Stimulated activated CD8-positive, alpha-beta memory T cell treated with anti-CD3 and anti-CD28 coated beads, Interleukin-12 subunit alpha, Interleukin-12 subunit beta, amount 100 ng/mL, for 1 hour (primary cell): Measurements from ENCODE around the gene TMEM245.

Source experiments
- DNase-seq: peaks from one replicate; pipeline ENCODE4 v3.0.0-alpha.2; 2020; ENCODE audit warnings: low read depth

Gene TMEM245

DNA sequence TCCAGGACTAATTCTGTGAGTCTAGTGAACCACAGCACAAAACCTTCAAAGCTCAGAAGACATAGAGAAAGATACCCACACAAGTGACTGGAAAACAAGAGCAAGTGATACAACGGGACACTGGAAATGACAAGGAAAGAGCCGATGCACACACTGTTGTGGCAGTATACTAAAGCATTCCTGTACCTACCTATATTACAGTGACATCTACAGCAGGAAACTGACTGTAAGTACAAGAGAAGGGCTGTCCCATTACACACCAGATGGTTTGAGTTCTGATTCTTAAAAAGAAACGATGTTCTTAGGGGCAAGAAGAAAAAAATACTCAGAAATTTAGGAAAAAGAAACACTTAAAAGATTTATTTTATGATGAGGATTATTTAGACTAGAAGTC lies 18.5 kb downstream of the TMEM245 start:
- no peak for DNase-seq

DNA sequence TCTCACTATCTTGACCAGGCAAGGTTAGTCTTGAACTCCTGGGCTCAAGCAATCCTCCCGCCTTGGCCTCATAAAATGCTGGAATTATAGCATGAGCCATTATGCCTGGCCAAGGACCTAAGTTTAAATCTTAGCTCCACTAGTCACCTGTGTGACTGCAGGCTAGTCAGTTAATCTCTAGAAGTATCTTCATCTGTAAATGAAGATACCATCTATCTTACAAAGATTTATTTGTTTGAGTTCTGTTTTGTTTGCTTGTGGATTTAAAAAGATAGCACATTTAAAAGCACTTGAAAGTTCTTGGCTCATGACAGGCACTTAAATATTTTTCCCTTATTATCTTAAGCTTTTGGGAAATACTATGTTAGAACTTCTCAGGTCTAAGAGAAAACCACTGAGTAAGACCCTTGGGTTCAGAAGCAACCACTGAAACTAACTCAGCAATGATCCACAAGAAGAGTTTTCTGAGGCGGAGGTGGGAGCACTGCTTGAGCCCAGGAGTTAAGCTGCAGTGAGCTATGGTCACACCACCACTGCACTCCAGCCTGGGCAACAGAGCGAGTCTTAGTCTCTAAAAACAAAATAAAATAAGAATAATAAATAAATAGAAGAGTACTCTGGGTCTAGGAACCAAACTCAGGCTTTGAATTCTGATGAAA lies 19.1 kb downstream of the TMEM245 start:
- DNase-seq = no peak

DNA sequence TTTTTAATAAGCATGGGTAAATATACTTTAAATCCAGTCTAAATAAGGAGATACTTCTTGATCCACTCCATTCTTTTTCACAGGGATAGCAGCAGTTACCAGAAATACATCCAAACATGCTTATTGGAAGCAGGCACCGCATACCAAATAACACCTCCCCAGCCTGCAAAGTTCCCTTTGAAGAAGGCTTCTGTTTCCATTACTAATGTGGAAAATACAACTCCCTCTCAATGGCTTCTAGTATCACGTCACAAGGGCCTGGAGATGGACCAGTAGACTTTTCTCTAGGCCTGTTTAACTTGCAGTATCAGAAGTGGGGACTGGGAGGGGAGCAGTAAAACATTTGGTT lies 20.8 kb downstream of the TMEM245 start:
- no peak for DNase-seq

DNA sequence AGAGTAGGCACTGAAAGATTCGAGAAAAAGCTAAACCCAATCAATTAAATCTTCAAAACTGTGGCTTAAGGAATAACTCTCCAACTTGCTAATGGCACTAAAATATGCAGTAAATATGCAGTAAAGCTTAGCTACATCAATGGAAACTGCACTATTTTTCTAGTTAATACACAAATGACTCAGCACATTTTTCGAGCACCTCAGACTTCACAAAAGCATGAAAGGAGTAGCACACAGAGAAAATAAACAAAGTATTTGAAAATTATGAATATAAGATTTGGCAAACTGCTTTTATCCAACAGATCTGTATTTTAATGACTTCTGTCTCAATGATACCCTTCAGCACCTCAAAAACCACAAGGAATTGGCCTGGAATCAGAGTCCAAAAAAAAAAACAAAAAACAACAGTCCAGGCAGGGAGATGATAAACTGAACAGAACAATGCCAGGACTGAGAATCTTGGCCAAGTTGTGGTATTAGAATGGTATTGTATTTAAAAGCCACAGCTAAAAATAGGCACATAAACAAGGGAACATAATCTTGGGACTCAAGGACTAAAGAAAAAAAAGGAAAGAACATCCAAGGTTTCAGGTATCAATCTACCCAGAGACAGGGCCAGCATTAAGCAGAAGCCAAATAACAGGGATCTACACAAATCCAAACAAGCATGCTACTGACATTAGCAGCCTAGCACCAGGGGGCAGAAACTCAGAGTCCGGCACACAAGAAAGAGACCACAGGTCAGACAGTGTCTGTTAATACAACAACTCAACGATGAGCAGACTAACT lies 21.4 kb downstream of the TMEM245 start:
- no peak for DNase-seq

DNA sequence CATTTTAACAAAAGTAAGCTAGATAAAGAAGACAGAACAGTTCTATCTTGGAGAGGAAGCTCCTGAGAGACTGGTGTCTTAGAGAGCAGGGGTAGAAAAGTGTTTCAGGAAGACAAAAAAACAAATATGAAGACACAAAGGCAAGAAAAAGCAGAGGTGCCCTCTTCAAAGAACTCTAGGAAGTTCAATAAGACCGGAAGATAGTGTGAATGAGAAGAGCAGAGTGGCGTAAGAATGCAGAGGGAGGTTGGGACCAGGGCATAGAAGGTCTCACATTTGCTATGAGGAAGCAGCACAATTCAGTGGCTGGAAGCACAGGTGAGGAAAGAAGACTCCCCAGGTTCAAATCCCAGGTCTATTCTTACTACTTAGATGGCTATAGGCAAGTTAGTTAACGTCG lies 22.6 kb downstream of the TMEM245 start:
- no peak for DNase-seq

DNA sequence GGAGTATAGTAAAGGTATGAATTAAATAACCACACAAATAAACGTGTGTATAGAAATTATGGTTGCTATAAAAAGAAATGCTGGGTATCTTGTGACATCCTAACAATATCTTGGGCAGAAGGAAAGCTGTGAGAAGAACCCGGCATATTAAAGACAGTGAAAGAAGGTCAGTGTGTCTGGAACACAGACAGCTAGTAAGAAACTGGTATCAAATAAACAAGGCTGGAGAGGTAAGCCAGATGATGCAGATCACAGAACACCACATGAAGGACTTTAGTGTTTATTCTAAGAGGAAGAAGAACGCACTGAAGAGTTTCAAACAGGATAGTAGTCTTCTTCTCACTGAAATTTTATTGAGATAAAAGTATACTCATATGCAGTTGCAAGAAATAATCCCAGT lies 24.4 kb downstream of the TMEM245 start:
- DNase-seq = no peak

DNA sequence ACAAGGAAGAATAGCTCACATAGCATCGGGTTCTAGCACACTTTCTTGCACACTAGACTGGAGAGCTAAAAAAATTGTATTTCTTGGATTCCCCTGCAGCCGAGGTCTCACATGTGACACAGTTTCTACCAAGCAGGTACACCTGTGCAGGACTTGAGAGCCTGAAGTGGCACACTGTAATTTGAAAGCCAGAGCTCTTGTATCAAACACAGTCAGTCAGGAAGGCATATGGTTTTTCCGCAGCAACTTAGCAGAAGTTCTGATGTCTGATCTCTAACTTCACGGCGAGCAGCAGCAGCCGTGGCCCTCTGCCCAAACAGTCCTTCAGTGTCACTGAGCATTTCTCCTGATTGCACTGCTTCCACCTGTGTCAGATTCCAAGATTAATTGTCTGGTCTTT lies 25.5 kb downstream of the TMEM245 start:
- DNase-seq = no peak

DNA sequence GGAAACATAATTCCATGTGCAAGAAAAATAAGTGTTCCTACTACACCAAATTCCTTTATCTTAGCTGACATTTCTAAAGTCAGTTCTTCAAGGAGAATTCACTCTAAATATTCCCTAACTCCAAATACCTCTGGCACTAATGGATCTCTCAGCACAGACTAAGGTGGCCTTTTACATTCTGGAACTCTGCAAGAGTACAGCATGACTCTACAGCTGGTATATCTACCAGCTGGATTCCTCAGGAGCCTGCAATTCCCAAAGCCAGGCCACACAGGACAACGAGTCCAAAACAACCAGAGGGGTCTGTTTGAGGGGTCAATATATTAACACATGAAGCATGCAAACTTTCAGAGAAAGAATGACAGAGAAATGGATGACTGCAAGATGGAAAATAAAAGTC lies 27.2 kb downstream of the TMEM245 start:
- DNase-seq = no peak

DNA sequence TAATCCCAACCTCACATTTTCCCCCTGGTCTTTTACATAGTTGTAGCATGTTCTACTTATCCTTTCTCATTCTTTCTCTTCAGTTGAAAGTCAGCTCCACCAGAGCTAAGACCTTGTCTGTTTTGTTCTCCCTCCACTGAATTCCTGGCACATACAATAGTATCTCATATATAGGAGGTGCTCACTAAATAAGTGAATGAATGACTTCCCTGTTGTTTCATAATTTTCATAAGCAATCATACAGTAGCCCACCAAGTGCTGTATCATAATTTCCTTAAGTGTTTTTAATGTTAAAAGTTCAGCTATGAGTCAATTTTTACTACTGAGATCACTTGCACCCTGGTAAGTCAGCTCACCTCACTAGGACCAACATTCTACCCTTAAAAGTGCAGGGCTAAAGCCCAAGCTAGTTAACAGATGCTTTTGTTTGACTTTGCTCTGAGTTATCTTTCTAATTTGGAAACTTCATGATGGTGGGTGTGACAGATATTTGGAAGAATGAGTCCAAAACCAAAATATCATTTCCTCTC lies 27.6 kb downstream of the TMEM245 start:
- DNase-seq = no peak

DNA sequence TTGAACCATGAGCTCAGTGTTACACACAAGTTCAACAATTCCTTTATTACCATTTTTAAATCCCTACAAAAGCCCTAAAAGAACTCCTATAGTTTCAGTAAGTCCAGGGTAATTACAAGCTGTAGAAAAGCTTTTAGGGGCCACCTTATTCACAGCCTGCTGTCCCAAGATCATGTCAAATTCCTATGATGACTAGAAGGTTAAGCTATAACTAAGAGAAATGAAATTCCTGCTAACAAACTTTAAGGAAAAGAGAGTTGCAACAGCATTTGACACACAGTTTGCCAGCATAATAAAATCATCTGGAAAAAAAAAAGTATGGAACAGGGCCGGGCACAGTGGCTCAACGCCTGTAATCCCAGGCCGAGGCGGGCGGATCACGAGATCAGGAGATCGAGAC lies 31.5 kb downstream of the TMEM245 start:
- DNase-seq = no peak

DNA sequence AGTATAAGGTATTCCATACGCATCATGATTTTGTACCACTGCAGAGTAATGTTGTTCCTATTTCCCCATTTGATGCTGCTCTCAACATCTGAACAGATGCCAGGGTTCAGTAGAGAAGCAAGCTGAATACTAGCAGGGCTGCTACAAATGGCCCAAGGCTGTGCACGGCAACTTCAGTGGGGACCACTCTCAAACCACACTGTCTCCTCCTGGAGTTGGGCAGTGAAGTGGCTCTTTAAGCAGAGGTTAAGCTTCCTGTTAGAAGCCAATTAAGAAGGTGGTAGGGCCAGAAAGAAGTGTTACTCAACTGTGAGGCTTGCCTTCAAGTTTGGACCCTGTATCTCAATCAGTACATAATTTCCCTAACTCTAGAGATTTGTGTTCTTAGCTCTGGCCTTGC lies 32.0 kb downstream of the TMEM245 start:
- DNase-seq = no peak

DNA sequence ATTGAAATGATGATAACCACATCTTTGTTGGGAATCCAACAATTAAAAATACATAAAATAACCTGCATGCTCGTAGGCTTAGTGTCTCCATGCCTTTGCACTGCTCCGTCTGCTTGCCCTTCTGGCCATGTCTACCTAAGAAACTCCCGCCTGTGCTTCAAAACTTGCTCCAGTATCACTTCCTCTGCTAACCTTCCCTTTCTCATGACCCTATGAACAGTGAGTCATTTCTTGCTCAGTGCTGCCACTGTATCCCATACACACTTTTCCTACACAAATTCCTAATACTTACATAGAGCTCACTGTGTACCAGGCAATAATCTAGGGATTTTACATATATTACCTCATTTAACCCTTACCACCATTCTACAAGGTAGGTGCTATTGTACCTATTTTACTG lies 33.5 kb downstream of the TMEM245 start:
- DNase-seq = no peak

DNA sequence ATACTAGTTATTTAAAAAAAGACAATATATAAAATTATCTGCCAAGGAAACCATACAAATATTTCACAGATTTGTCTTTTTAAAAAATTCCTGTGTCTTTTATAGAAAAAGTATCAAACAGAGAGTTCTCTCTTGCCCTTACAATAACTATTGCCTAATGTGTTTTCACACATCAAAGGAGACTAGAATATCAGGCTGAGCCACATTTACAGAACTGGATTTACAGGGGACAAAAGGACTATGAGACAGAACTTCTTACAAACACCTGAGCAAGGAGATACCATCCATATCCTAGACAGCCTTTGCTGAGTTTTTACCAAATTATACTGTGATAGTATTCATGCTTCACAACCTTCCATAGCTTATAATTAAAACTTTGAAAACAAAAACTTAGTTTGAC lies 34.2 kb downstream of the TMEM245 start:
- no peak for DNase-seq

DNA sequence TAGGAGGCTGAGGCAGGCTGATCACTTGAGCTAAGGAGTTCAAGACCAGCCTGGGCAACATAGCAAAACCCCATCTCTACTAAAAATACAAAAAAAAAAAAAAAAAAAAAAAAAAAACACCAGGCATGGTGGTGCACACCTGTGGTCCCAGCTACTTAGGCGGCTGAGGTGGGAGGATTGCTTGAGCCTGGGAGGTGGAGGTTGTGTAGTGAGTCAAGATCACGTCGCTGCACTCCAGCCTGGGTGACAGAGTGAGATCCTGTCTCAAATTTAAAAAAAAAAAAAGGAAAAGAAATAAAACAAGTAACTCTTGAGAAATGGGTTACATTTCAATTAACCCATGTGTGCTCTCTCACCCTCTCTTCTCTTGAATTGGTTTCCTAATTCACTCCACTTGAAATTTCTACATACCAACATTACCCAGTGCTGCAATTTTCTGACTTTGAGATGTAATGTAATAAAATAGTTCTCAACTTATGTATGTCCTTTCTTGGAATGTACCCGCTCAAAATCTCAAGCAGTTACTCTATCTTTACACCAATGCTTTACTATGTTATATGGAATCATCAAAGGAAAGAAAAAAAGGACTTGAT lies 35.8 kb downstream of the TMEM245 start:
- no peak for DNase-seq

DNA sequence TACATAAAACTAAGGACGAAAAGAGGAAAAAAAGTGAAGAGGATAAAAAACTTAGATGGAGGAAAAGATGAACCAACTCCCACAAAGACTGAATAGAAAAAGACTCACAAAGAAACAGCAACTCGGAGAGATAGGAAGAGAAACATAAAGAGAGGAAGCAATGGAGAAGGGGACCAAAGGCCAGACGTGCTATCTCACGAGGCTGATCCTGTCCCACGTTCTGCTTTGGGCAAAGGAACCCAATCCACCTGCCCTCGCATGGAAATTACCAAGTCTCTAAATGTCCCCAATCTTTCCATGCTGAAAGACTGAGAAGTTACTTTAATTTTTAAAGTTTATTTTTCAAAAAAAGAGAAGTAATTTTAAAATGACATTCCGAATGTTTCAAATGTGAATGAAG lies 36.6 kb downstream of the TMEM245 start:
- no peak for DNase-seq

DNA sequence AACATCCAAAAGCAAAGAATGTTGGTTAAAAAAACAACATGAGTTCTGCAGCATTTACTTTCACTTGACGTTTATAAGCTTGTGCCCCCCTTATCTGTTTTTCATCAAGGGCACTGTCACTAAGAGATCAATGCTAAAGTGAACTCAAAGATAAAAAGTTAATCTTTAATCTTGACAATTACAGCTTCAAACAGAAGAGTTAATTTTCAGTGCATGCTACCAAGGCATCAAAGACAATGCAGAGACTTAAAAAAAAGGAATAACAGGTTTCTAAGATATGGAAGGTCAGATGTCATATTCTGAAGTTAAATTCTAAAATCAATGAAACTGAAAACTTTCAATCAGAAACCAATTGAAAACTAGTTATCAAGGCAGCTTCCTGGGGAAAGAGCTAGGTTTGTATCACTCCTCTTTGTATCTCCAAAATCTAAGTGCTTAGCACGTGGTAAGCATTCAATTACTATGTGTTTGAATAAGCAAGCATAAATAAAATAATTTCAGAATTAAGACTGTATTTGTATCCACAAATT lies 37.6 kb downstream of the TMEM245 start:
- DNase-seq = no peak

DNA sequence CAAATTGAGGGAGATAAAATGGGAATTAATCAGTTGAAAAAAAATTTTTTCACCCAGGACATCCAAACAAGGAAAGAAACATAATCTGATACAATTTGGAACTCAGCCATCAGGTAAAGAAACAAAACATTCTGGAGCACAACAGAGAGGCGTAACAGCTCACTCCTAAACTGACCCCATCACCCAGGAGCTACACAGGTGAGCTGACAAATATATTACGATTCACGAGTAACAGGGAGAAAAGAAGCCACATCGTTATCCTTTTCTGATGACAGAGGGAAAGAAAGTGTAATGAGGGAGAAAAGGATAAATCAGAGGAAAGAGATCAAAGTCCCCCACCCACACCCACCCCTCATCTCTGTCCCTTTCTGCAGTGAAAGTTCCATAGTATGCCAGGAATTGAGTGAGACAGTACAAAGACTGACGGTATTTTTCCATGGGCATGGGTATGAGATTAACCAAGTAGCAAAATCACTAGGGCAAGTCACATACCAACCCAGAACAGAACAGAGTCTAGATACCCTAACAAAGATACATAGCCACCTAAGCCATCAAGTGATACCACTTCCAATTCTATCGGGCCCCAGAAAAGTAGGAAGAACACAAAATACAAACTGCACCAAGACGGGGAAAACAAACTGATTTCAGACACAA lies 45.4 kb downstream of the TMEM245 start:
- DNase-seq = no peak

DNA sequence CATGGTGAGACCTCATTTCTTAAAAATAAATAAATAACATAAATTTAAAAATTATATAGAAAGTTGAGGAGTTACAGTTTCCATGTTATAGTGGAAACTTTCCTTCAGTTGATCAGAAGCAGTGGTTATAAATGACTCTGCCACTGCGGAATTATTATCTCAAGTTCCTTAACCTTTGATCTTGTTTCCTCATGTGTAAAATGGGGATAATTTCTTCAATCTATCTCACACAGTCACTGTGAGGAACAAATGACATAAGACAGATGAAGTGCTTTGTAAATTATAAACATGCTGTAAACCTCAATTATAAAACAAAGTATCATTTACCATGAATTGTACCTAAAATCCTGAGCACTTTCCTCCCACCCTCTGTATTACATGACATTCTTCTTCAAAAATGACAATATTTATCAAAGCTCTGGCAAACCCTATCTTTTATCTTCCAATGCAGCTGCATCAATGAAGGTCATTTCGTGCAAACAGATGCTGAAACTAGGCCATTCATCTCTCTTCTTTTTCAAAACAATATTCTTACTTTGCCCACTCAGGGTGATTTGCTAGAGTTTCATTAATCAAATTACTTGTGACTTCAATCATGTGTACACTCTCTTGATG lies 46.8 kb downstream of the TMEM245 start:
- DNase-seq = no peak

DNA sequence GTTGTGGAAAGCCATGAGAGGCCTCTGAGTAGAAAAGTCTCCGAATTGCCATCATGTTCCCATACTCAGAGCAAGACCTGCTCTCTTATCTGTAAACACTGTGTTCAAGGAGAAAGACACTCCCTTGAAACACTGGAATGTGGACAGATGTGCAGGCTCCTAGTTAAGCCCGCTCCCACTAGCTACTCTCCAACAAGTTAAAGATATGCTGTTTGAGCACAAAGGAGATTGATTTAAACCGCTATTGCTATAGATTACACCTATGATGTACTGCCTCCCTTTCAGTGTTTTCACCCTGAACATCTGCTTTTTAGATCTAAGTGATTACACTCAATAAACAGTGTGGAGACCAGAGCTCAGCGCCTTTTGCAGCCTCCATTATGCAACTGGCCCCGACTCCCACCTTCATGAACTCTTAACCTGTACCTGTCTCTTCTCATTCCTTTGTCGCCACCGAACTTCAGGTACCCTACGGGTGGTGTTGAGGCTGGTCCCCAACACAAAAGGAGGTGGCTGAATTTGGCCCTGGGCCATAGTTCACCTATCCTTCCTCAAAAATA lies 47.5 kb downstream of the TMEM245 start:
- DNase-seq = no peak

DNA sequence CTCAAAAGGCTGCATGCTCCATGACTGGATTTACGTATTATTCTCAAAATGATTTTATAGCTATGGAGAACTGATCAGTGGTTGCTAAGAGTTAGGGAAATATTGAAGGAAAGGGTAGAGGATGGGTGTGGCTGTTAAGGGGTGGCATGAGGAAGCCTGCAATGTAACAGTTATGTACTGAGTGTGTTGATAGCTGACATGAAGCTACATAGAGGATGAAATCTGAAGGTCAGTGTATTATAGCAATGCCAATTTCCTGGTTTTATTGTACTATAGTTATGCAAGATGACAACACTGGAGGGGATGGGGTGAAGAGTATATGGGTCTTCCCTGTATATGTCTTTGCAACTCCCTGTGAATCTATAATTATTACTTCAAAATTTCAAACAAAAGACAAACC lies 51.0 kb downstream of the TMEM245 start:
- DNase-seq = no peak

DNA sequence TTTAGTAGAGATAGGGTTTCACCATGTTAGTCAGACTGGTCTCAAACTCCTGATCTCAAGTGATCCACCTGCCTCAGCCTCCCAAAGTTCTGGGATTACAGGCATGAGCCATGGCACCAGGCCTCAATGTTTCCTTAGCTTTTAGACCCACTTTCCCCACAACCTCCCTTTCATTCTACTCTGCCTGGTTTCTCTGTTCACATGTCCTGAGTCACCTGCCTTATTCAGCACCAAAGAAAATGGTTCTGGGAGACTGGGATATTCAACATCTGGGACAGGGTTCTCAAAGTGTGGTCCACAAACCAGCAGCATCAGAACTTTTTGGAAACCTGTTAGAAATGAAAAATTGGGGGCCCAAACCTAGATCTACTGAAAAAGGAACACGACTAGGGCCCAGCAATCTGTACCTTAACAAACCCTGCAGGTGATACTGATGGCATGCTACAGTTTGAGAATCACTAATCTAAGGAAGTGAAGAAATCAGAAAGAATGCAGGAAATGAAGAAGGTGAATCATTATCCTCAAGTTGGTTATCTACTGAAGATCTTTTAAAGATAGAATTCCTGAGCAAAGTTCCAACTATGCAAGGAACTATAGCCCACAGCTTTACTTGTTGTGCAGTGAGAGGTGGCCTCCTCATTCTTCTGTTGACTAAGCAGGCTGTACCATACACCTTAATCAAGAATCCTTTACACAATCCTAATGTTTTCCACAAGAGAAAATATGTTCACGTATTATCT lies 54.6 kb downstream of the TMEM245 start:
- no peak for DNase-seq
